ENCODE measurements around the gene DVL1. TPM values are rescaled to one million over a fixed set of nuclear protein-coding genes. Genes with fewer than 3 reads are reported as not detected.

DVL1 gene
- total RNA-seq, 1 donor from 2014 or later = 55.0 TPM

GRCh38 chr1:1354271-1355247, 5.3 kb upstream of the DVL1 start:
- no peak for DNase-seq (ENCODE audit: low read depth)
- H3K9ac ChIP-seq (ENCODE audit: low read length) = no peak overlapping the region
- peak overlapping the region; percentile 79 for H3K4me3 Mint-ChIP-seq (ENCODE audit: unreplicated experiment)
- H2AFZ ChIP-seq (ENCODE audit: low read depth, low read length) = no peak overlapping the region
- no peaks in the 10 kb centered on the region for H3K27me3 ChIP-seq (ENCODE audit: insufficient read depth, low read length)
- no peak overlapping the region for H3K27ac ChIP-seq (ENCODE audit: low read depth, low read length)
- peaks cover 27% of the 10 kb centered on the region for H3K4me1 ChIP-seq (ENCODE audit: insufficient read depth, low read length)
- TF ChIP-seq EZH2 (IDR thresholded peaks at IDR 0.05; ENCODE audit: insufficient read depth, low read length) (no peak), CTCF (IDR thresholded peaks at IDR 0.05; ENCODE audit: insufficient read depth, low read depth, low read length) (no peak)
- H3K4me1 Mint-ChIP-seq (ENCODE audit: low read depth, unreplicated experiment) = peaks cover 17% of the 10 kb centered on the region
- peaks cover 48% of the 10 kb centered on the region for H4K20me1 ChIP-seq (ENCODE audit: insufficient read depth, low read length)
- H3K79me2 ChIP-seq (ENCODE audit: insufficient read depth, low read length) = peaks cover 51% of the 10 kb centered on the region
- no peak overlapping the region for H3K4me3 ChIP-seq (ENCODE audit: insufficient read depth, low read depth, low read length)
- H3K36me3 ChIP-seq (ENCODE audit: insufficient read depth, low read length) = peaks cover 11% of the 10 kb centered on the region
- H3K9me3 Mint-ChIP-seq (ENCODE audit: unreplicated experiment) = no peaks in the 10 kb centered on the region
- no peak overlapping the region for H3K27ac Mint-ChIP-seq (ENCODE audit: unreplicated experiment)
- no peaks in the 10 kb centered on the region for H3K9me3 ChIP-seq (ENCODE audit: insufficient read depth, low read depth, low read length)
- H3K36me3 Mint-ChIP-seq (ENCODE audit: low read depth, unreplicated experiment) = peaks cover 6% of the 10 kb centered on the region
- H3K4me2 ChIP-seq (ENCODE audit: low read length) = peak overlapping the region; percentile 22
- FAIRE-seq = no peak
- peaks cover 2% of the 10 kb centered on the region for H3K27me3 Mint-ChIP-seq (ENCODE audit: low read depth, unreplicated experiment)

GRCh38 chr1:1353389-1354151, 4.4 kb upstream of the DVL1 start:
- no peak overlapping the region for H3K27ac Mint-ChIP-seq (ENCODE audit: unreplicated experiment)
- no peak for TF ChIP-seq EZH2 (IDR thresholded peaks at IDR 0.05; ENCODE audit: insufficient read depth, low read length)
- TF ChIP-seq CTCF (IDR thresholded peaks at IDR 0.05; ENCODE audit: insufficient read depth, low read depth, low read length) = no peak
- peaks cover 54% of the 10 kb centered on the region for H3K79me2 ChIP-seq (ENCODE audit: insufficient read depth, low read length)
- peaks cover 6% of the 10 kb centered on the region for H3K36me3 Mint-ChIP-seq (ENCODE audit: low read depth, unreplicated experiment)
- FAIRE-seq (no peak), DNase-seq (ENCODE audit: low read depth) (no peak)
- H3K9ac ChIP-seq (ENCODE audit: low read length) = no peak overlapping the region
- H3K4me3 ChIP-seq (ENCODE audit: insufficient read depth, low read depth, low read length) = no peak overlapping the region
- peaks cover 10% of the 10 kb centered on the region for H3K4me1 Mint-ChIP-seq (ENCODE audit: low read depth, unreplicated experiment)
- H3K27ac ChIP-seq (ENCODE audit: low read depth, low read length) = no peak overlapping the region
- H3K4me1 ChIP-seq (ENCODE audit: insufficient read depth, low read length) = peaks cover 17% of the 10 kb centered on the region
- H3K36me3 ChIP-seq (ENCODE audit: insufficient read depth, low read length) = peaks cover 11% of the 10 kb centered on the region
- H4K20me1 ChIP-seq (ENCODE audit: insufficient read depth, low read length) = peaks cover 48% of the 10 kb centered on the region
- no peaks in the 10 kb centered on the region for H3K9me3 Mint-ChIP-seq (ENCODE audit: unreplicated experiment)
- peaks cover 2% of the 10 kb centered on the region for H3K27me3 Mint-ChIP-seq (ENCODE audit: low read depth, unreplicated experiment)
- no peak overlapping the region for H2AFZ ChIP-seq (ENCODE audit: low read depth, low read length)
- no peaks in the 10 kb centered on the region for H3K9me3 ChIP-seq (ENCODE audit: insufficient read depth, low read depth, low read length)
- no peak overlapping the region for H3K4me3 Mint-ChIP-seq (ENCODE audit: unreplicated experiment)
- H3K27me3 ChIP-seq (ENCODE audit: insufficient read depth, low read length) = no peaks in the 10 kb centered on the region
- H3K4me2 ChIP-seq (ENCODE audit: low read length) = peak overlapping the region; percentile 22
